IMR-90 (cell line): Measurements from ENCODE around the gene IL17REL. TPM values are rescaled to one million over a fixed set of nuclear protein-coding genes. Genes with fewer than 3 reads are reported as not detected.

Experiments used
- ATAC-seq: fragments of 200-7000 bp; cut with Tn5 transposase; 2 replicates; pipeline ENCODE4 v1.9.1; 2020; ENCODE audit warnings: low read depth, mild to moderate bottlenecking, moderate library complexity
- BruUV-seq: library from RNA; stranded (reverse); fragments of 400-500 nt; replicated peaks from 2 replicates; lab custom pipeline; 2021; lab: Mats Ljungman, UMichigan
- CTCF ChIA-PET: fragments of 300-600 bp; formaldehyde crosslinking; extraction: SDS; loops from one replicate; lab custom pipeline; 2021; ENCODE audit warnings: antibody characterized with exemption; lab: Yijun Ruan, JAX
- POLR2A ChIA-PET: fragments of 300-600 bp; sonication (Branson Sonifier 250); formaldehyde crosslinking; loops from one replicate; lab custom pipeline; 2022; ENCODE audit warnings: antibody characterized with exemption; ENCODE audit not compliant: unreplicated experiment; lab: Charles Lee
- DNase-seq: peaks from one replicate; pipeline ENCODE4 v3.0.0; 2013
- H2AFZ ChIP-seq: replicated peaks from 2 replicates; pipeline ENCODE3; 2013; ENCODE audit warnings: low read length, mild to moderate bottlenecking; ENCODE audit not compliant: poor library complexity
- H2AK5ac ChIP-seq: 2 replicates; pipeline ENCODE4 v1.6.1; 2013; ENCODE audit warnings: low read depth, low read length, inconsistent platforms
- H2AK9ac ChIP-seq: replicated peaks from 2 replicates; pipeline ENCODE3; 2013; ENCODE audit warnings: mild to moderate bottlenecking, low read depth, low read length, moderate library complexity; ENCODE audit not compliant: poor library complexity
- H2BK120ac ChIP-seq: 2 replicates; pipeline ENCODE4 v1.6.1; 2013; ENCODE audit warnings: low read depth, low read length, inconsistent platforms
- H2BK15ac ChIP-seq: 3 replicates; pipeline ENCODE4 v1.6.1; 2013; ENCODE audit warnings: low read depth, low read length, inconsistent platforms
- H2BK20ac ChIP-seq: 2 replicates; pipeline ENCODE4 v1.6.1; 2013; ENCODE audit warnings: low read depth, mild to moderate bottlenecking, inconsistent platforms, low read length, moderate library complexity
- H2BK5ac ChIP-seq: 2 replicates; pipeline ENCODE4 v1.6.1; 2013; ENCODE audit warnings: mild to moderate bottlenecking, low read depth, low read length, inconsistent platforms; ENCODE audit not compliant: poor library complexity, severe bottlenecking
- H3K14ac ChIP-seq: replicated peaks from 2 replicates; pipeline ENCODE4 v1.6.1; 2013; ENCODE audit warnings: low read depth, low read length, inconsistent platforms
- H3K18ac ChIP-seq: 2 replicates; pipeline ENCODE4 v1.6.1; 2013; ENCODE audit warnings: low read depth, low read length, control low read depth
- H3K23ac ChIP-seq: 2 replicates; pipeline ENCODE4 v1.6.1; 2013; ENCODE audit warnings: low read depth, low read length, inconsistent platforms
- H3K27ac ChIP-seq: 2 replicates; pipeline ENCODE4 v1.5.1; 2013; ENCODE audit warnings: mild to moderate bottlenecking, control low read depth, low read length; ENCODE audit not compliant: insufficient read depth
- H3K27me3 ChIP-seq: 2 replicates; pipeline ENCODE4 v1.6.1; 2013; ENCODE audit warnings: low read length; ENCODE audit not compliant: control insufficient read depth, insufficient read depth
- H3K36me3 ChIP-seq: 2 replicates; pipeline ENCODE4 v1.6.1; 2013; ENCODE audit warnings: low read length, mixed read lengths; ENCODE audit not compliant: control insufficient read depth, insufficient read depth
- H3K4ac ChIP-seq: 2 replicates; pipeline ENCODE4 v1.6.1; 2013; ENCODE audit warnings: low read depth, low read length, inconsistent platforms
- H3K4me1 ChIP-seq: 2 replicates; pipeline ENCODE4 v1.6.1; 2013; ENCODE audit warnings: low read length, mixed read lengths; ENCODE audit not compliant: control insufficient read depth, insufficient read depth
- H3K4me2 ChIP-seq: 2 replicates; pipeline ENCODE4 v1.6.1; 2013; ENCODE audit warnings: low read depth, mild to moderate bottlenecking, control low read depth, low read length, moderate library complexity
- H3K4me3 ChIP-seq: 2 replicates; pipeline ENCODE4 v1.5.1; 2013; ENCODE audit warnings: low read depth, mild to moderate bottlenecking, control low read depth, low read length, moderate library complexity; ENCODE audit not compliant: insufficient read depth
- H3K56ac ChIP-seq: 2 replicates; pipeline ENCODE4 v1.6.1; 2013; ENCODE audit warnings: low read length, inconsistent platforms; ENCODE audit not compliant: insufficient read depth; ENCODE audit errors: extremely low read depth
- H3K79me1 ChIP-seq, 2 experiments: 2 replicates each; pipeline ENCODE4 v1.6.1; 2013; ENCODE audit warnings: low read length in 2 of 2, inconsistent platforms in 1 of 2, low read depth in 1 of 2
- H3K9ac ChIP-seq: 2 replicates; pipeline ENCODE4 v1.6.1; 2013; ENCODE audit warnings: low read depth, low read length, control low read depth
- H3K9me1 ChIP-seq: 2 replicates; pipeline ENCODE4 v1.6.1; 2013; ENCODE audit warnings: low read length, inconsistent platforms; ENCODE audit not compliant: insufficient read depth
- H3K9me3 ChIP-seq: 2 replicates; pipeline ENCODE4 v1.6.1; 2013; ENCODE audit warnings: low read length; ENCODE audit not compliant: control insufficient read depth, insufficient read depth
- H4K20me1 ChIP-seq: 2 replicates; pipeline ENCODE4 v1.6.1; 2013; ENCODE audit warnings: low read length, inconsistent platforms; ENCODE audit not compliant: insufficient read depth
- H4K5ac ChIP-seq: 2 replicates; pipeline ENCODE4 v1.6.1; 2013; ENCODE audit warnings: mild to moderate bottlenecking, low read depth, low read length, control low read depth
- H4K8ac ChIP-seq, 2 experiments: 2 replicates each; pipeline ENCODE4 v1.6.1; 2013; ENCODE audit warnings: low read depth in 2 of 2, low read length in 2 of 2, control low read depth in 1 of 2, inconsistent platforms in 1 of 2
- H4K91ac ChIP-seq: 2 replicates; pipeline ENCODE4 v1.6.1; 2013; ENCODE audit warnings: low read depth, low read length, inconsistent platforms; ENCODE audit not compliant: insufficient read depth
- BHLHE40 ChIP-seq: fragments of 150-350 bp; IDR thresholded peaks from 2 replicates; pipeline ENCODE4 v1.6.1; 2016; ENCODE audit warnings: mild to moderate bottlenecking, low read depth, low read length
- CHD1 ChIP-seq: IDR thresholded peaks from 2 replicates; pipeline ENCODE4 v1.6.1; 2012; ENCODE audit warnings: low read depth, low read length, improper control_type of control experiment
- ELK1 ChIP-seq: fragments of 150-350 bp; IDR thresholded peaks from 2 replicates; pipeline ENCODE4 v1.6.1; 2016; ENCODE audit warnings: low read depth, mild to moderate bottlenecking, low read length, moderate library complexity, borderline replicate concordance
- FOS ChIP-seq: fragments of 150-350 bp; IDR thresholded peaks from 2 replicates; pipeline ENCODE4 v1.6.1; 2016; ENCODE audit warnings: low read depth, low read length
- MXI1 ChIP-seq: IDR thresholded peaks from 2 replicates; pipeline ENCODE4 v1.6.1; 2012; ENCODE audit warnings: low read depth, mild to moderate bottlenecking, low read length, moderate library complexity, borderline replicate concordance
- RAD21 ChIP-seq: IDR thresholded peaks from 2 replicates; pipeline ENCODE4 v1.6.1; 2012; ENCODE audit warnings: low read length, improper control_type of control experiment
- RFX5 ChIP-seq: IDR thresholded peaks from 2 replicates; pipeline ENCODE4 v1.8.0; 2012; ENCODE audit warnings: low read depth, mild to moderate bottlenecking, low read length, moderate library complexity
- WGBS, 2 experiments: methylation state at CpG; one replicate each; pipeline versions ENCODE4 v1.1.5 to v1.1.7; 2013; ENCODE audit warnings: missing lambda C conversion rate in 2 of 2; ENCODE audit not compliant: insufficient read length in 1 of 2; ENCODE audit errors: extremely low coverage in 2 of 2; 5-methylcytosine and 5-hydroxymethylcytosine counted together
- dilution Hi-C: fragments of 300-500 bp; cut with HindIII; formaldehyde crosslinking; loops from one replicate; pipeline ENCODE4 v1.14.3; 2018; ENCODE audit warnings: low sequenced_read_pairs; ENCODE audit not compliant: unreplicated experiment
- in situ Hi-C: fragments of 300-500 bp; cut with MboI; formaldehyde crosslinking; loops from 3 replicates; pipeline ENCODE4 v1.14.3; 2019; ENCODE audit warnings: low sequenced_read_pairs, inconsistent platforms, mixed read lengths
- intact Hi-C: fragments of 100-400 bp; cut with micrococcal nuclease; formaldehyde crosslinking; loops from 2 replicates; pipeline ENCODE4 v1.10.0; 2022
- polyA plus RNA-seq, 3 experiments: library from polyadenylated mRNA; depleted of rRNA; stranded (reverse); fragments of >200 nt; gene quantifications; 2 replicates each; pipeline ENCODE4 v1.2.3, GENCODE V29; 2012; ENCODE audit warnings: low replicate concordance in 1 of 3
- total RNA-seq: library from RNA; depleted of rRNA; stranded (reverse); fragments of >200 nt; gene quantifications from 2 replicates; pipeline ENCODE4 v1.2.3, GENCODE V29; 2012

The IL17REL gene
- total and polyA plus RNA-seq, 2 of the 4 experiments (the other 2 are of a cell fraction): not detected

DNA sequence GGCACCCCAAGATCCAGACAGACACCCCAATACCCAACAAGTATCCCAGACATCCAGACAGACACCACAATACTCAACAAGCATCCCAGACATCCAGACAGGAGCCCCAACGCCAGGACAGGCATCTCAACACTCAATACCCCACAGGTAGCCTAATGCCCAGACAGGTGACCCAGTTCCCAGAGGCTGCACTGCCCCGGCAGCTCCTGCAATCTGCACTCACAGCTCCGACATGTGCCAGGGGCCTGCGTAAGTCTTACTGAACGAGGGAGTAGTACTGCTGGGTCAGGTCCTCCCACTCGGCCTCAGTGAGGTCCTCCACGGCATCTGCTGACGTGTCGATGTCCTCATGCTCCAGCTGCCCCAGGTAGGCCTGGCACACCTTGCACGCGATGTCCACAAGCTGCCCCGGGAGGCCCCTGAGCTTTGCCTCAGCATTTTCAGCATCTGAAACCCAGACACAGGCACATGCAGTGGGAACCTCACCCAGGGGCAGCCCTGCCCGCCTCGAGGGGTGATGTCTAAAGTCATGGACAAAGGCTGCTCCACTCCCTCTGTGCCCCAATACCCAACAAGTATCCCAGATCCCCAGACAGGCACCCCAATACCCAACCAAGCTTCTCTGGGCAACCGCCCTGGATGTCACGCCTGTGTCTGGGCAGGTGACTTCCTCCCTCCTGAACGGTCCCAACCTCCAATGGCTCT lies 28.9 kb upstream of the IL17REL start:
- H3K36me3 ChIP-seq: no peaks in the 10 kb centered on the region
- ATAC-seq (no peak), DNase-seq (no peak)
- no peak overlapping the region for H2AFZ ChIP-seq
- no peaks in the 10 kb centered on the region for H3K4me1 ChIP-seq
- H2BK20ac ChIP-seq: no peak overlapping the region
- no peak overlapping the region for H3K4me2 ChIP-seq
- ChIA-PET CTCF (interaction anchor here (1.3 kb wide), 1 partner anchor 11 kb away, joined by 3 read pairs; no protein-coding TSS in a partner anchor), POLR2A (no interaction called here)
- no peak overlapping the region for H4K91ac ChIP-seq
- no peak overlapping the region for H4K8ac ChIP-seq
- peaks cover 16% of the 10 kb centered on the region for H3K9me3 ChIP-seq
- H3K9me1 ChIP-seq: no peaks in the 10 kb centered on the region
- H3K9ac ChIP-seq: no peak overlapping the region
- H2AK5ac ChIP-seq: no peak overlapping the region
- 83% methylated on average over 6 of the region's 17 CpGs; no CpG with 5 or more reads in 1 of the 2 experiments for WGBS, 2 experiments
- no TSS peak for BruUV-seq
- in situ Hi-C loops (no loop called here), intact Hi-C loops (no loop called here), dilution Hi-C loops (no loop called here)
- H3K18ac ChIP-seq: no peak overlapping the region
- no peak overlapping the region for H3K56ac ChIP-seq
- TF ChIP-seq CHD1 (no peak), MXI1 (no peak), RFX5 (no peak), ELK1 (no peak), FOS (no peak), BHLHE40 (no peak), RAD21 (no peak)
- no peak overlapping the region for H4K5ac ChIP-seq
- no peak overlapping the region for H3K4ac ChIP-seq
- H3K23ac ChIP-seq: no peak overlapping the region
- no peak overlapping the region for H3K27ac ChIP-seq
- H3K4me3 ChIP-seq: no peak overlapping the region
- no peak overlapping the region for H2BK5ac ChIP-seq
- H3K79me1 ChIP-seq: no peaks in the 10 kb centered on the region
- no peak overlapping the region for H2BK15ac ChIP-seq
- H4K20me1 ChIP-seq: no peaks in the 10 kb centered on the region
- H3K14ac ChIP-seq: no peak overlapping the region
- H2AK9ac ChIP-seq: no peak overlapping the region
- peaks cover 33% of the 10 kb centered on the region for H3K27me3 ChIP-seq
- no peak overlapping the region for H2BK120ac ChIP-seq
